Upper lobe of left lung (tissue), 6 donors: ENCODE measurements around the gene EXD3. TPM values are rescaled to one million over a fixed set of nuclear protein-coding genes. Genes with fewer than 3 reads are reported as not detected.

ENCODE experiments used
- ATAC-seq, 2 donors: fragments of 200-7000 bp; cut with Tn5 transposase; one replicate each; pipeline ENCODE4 v1.9.1; 2022; ENCODE audit warnings: mild to moderate bottlenecking in 2 of 2, moderate library complexity in 2 of 2; ENCODE audit not compliant: low FRiP score in 2 of 2
- DNase-seq, 2 donors: peaks; one replicate each; pipeline ENCODE4 v3.0.0-alpha.2; 2019 to 2020
- H3K27ac ChIP-seq, 4 donors: fragments of 200-600 bp; sonication (generic); one replicate each; pipeline ENCODE4 v1.5.1; 2016 to 2019
- H3K27me3 ChIP-seq, 4 donors: fragments of 200-600 bp; sonication (generic); one replicate each; pipeline ENCODE4 v1.5.1; 2017 to 2019
- H3K36me3 ChIP-seq, 4 donors: fragments of 200-600 bp; sonication (generic); one replicate each; pipeline ENCODE4 v1.5.1; 2016 to 2019
- H3K4me1 ChIP-seq, 4 donors: fragments of 200-600 bp; sonication (generic); one replicate each; pipeline ENCODE4 v1.5.1; 2018 to 2019
- H3K4me3 ChIP-seq, 4 donors: fragments of 200-600 bp; sonication (generic); one replicate each; pipeline ENCODE4 v1.5.1; 2017 to 2019; ENCODE audit warnings: mild to moderate bottlenecking in 2 of 4, moderate library complexity in 1 of 4
- H3K9me3 ChIP-seq, 4 donors: fragments of 200-600 bp; sonication (generic); one replicate each; pipeline ENCODE4 v1.5.1; 2018 to 2019
- EP300 ChIP-seq, 4 donors: sonication (generic); formaldehyde crosslinking; IDR thresholded peaks; one replicate each; pipeline ENCODE4 v1.5.1; 2017; ENCODE audit warnings: antibody characterized with exemption in 4 of 4, control low read depth in 2 of 4
- POLR2A ChIP-seq, 4 donors: fragments of 450-650 bp; IDR thresholded peaks; one replicate each; pipeline ENCODE4 v1.5.1; 2016 to 2017; ENCODE audit warnings: antibody characterized with exemption in 4 of 4, mild to moderate bottlenecking in 2 of 4
- POLR2AphosphoS5 ChIP-seq, 2 donors: sonication (generic); formaldehyde crosslinking; IDR thresholded peaks; one replicate each; pipeline ENCODE4 v1.5.1; 2017; ENCODE audit warnings: antibody characterized with exemption in 2 of 2
- WGBS, 2 donors: methylation state at CpG; one replicate each; pipeline ENCODE4 v1.1.5; 2017 to 2018; 5-methylcytosine and 5-hydroxymethylcytosine counted together
- total RNA-seq, 6 donors: library from RNA; depleted of rRNA in 4 of 6; stranded (reverse); fragments of >200 nt in 4 of 6; gene quantifications; one replicate each; pipeline versions ENCODE4 v1.1.0 to v1.2.1, GENCODE V29; 2016 to 2021
- TF ChIP-seq, protein P1 (sequence below), 6 experiments: fragments of 450-650 bp in 4 of 6; fragments of 200-600 bp in 2 of 6; sonication (generic) in 2 of 6; IDR thresholded peaks; one replicate each; pipeline ENCODE4 v1.5.1; 2016 to 2019; ENCODE audit warnings: antibody characterized with exemption in 6 of 6
- donor health status: DM: no; HTN: no; CAD: no; lungs with moderate emphysema.
- donor health status: DM: no; HTN: yes; CAD: no; lungs with severe emphysema.

The EXD3 gene
- total RNA-seq, 6 donors from 2014 or later, result 12.3 to 118 (median 24.8) TPM

DNA sequence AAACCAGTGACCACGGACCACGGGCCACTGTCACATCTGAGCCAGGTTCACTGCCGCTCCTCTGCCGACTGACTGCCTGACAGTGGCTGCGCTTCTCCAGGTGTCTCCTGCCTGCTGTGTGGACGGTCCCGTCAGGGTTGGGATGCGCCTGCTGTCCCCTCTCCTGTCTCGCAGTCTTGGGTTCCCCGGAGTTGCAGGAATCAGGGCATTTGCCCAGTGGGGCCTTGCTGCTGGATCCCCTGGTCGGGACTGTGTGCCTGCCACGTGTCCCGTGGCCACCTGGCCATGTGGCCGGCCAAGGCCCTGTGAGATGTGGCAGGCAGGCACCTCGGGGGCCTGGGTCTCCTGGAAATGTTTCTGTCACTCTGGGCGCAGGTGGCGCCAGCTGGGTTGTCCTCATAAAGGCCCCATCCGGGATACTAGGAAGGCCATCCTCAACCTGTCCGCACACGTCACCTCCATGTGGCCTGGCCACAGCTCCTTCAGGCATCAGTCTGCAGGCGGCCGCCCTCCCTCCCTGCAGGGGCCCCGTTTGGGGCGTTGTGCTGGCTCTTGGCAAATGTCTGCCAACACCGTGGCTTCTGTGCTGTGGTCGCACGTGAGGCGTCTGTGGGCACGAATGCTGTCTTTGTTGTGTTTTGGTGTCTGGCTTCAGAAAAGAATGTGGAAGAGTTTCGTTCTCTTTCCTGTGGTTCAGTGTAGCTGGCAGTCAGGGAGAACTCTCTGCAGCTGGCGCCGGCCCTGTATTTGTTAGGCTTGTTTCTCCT, 151.8 kb downstream of the EXD3 start:
- Histone ChIP-seq H3K4me1 (peaks cover 47 to 91% (median 64%) of the 10 kb centered on the region in 4 donors), H3K9me3 (no peaks in the 10 kb centered on the region), H3K27ac (peak overlapping the region in 2 of 4 donors; percentile 24 to 35), H3K27me3 (no peaks in the 10 kb centered on the region), H3K4me3 (no peak overlapping the region), H3K36me3 (peaks cover 8 to 53% (median 28%) of the 10 kb centered on the region in 4 donors)
- DNase-seq (peak in 1 of 2 donors; percentile 69), ATAC-seq (no peak)
- WGBS, 2 donors, result 68 to 78% methylated on average over 25 of the region's 32 CpGs
- TF ChIP-seq, protein P1, sequence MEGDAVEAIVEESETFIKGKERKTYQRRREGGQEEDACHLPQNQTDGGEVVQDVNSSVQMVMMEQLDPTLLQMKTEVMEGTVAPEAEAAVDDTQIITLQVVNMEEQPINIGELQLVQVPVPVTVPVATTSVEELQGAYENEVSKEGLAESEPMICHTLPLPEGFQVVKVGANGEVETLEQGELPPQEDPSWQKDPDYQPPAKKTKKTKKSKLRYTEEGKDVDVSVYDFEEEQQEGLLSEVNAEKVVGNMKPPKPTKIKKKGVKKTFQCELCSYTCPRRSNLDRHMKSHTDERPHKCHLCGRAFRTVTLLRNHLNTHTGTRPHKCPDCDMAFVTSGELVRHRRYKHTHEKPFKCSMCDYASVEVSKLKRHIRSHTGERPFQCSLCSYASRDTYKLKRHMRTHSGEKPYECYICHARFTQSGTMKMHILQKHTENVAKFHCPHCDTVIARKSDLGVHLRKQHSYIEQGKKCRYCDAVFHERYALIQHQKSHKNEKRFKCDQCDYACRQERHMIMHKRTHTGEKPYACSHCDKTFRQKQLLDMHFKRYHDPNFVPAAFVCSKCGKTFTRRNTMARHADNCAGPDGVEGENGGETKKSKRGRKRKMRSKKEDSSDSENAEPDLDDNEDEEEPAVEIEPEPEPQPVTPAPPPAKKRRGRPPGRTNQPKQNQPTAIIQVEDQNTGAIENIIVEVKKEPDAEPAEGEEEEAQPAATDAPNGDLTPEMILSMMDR (IDR thresholded peaks at IDR 0.05), result no peak
- TF ChIP-seq EP300 (IDR thresholded peaks at IDR 0.05), result no peak
- TF ChIP-seq POLR2A (IDR thresholded peaks at IDR 0.05), result no peak
- no peak for TF ChIP-seq POLR2AphosphoS5 (IDR thresholded peaks at IDR 0.05)

DNA sequence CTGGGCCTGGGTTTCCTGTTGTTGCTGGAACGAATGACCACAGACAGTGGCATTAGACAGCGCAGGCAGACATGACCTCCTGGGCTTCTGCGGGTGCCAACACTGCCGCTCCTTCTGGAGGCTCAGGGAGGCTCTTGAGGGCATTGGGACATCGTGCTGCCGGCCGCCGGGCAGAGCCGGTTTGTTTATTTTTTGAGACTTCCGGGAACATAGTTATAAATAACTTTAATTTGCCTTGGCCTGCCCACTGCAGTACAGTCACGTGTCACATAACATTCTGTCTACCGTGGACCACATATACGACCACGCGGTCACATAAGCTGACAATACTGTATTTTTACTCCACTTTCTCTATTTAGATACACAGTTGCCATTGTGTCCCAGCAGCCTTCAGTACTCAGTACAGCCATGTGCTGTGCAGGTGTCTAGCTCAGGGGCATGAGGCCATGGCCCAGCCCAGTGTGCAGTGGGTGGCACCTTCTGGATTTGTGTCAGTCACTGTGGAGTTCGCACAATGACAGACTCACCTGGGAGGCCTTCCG, 153.7 kb downstream of the EXD3 start:
- peak overlapping the region; percentile 70 to 85 (median 82) for H3K27ac ChIP-seq
- peak overlapping the region in 3 of 4 donors; percentile 2 to 31 (median 26) for H3K4me3 ChIP-seq
- H3K9me3 ChIP-seq, result no peaks in the 10 kb centered on the region
- ATAC-seq (peak; percentile 43 to 72), DNase-seq (peak; percentile 85 to 86)
- no peaks in the 10 kb centered on the region for H3K27me3 ChIP-seq
- peaks cover 12 to 68% (median 38%) of the 10 kb centered on the region in 4 donors for H3K36me3 ChIP-seq
- WGBS, 2 donors, result 36 to 51% methylated on average over 17 of the region's 17 CpGs
- peaks cover 39 to 73% (median 48%) of the 10 kb centered on the region in 4 donors for H3K4me1 ChIP-seq
- TF ChIP-seq EP300 (IDR thresholded peaks at IDR 0.05), result peak in 2 of 4 donors; percentile 44 to 59
- peak; percentile 60 to 76 for TF ChIP-seq POLR2AphosphoS5 (IDR thresholded peaks at IDR 0.05)
- TF ChIP-seq POLR2A (IDR thresholded peaks at IDR 0.05), result peak in 2 of 4 donors; percentile 36 to 47
- TF ChIP-seq, protein P1 (IDR thresholded peaks at IDR 0.05), result no peak

DNA sequence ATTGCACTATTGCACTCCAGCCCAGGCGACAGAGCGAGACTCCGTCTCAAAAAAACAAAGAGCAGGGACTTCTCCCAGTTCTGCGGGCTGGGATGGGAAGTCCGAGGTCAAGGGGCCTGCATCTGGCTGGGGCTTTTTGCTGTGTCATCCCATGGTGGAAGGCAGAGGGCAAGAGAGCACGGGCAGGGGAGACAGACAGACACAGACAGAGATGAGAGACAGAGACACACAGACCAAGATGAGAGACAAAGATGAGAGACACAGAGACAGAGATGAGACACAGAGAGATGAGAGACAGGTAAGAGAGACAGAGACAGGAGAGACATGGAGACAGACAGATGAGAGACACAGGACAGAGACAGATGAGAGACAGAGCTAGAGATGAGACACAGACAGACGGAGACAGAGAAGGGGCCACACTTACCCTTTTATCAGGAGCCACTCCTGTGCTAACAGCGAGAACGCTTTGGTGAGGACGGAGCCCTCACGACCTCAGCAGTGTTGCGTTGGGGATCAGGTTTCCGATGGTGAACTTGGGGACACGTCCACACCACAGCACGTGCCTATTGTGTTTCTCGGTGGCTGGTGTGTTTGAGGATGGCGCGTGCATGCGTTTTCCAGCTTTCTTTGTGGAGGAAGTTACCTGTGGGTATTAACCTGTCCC, 154.3 kb downstream of the EXD3 start:
- peaks cover 15 to 74% (median 44%) of the 10 kb centered on the region in 4 donors for H3K36me3 ChIP-seq
- H3K9me3 ChIP-seq, result no peaks in the 10 kb centered on the region
- H3K4me3 ChIP-seq, result peak overlapping the region in 3 of 4 donors; percentile 2 to 31 (median 26)
- H3K4me1 ChIP-seq, result peaks cover 39 to 67% (median 42%) of the 10 kb centered on the region in 4 donors
- TF ChIP-seq POLR2A (IDR thresholded peaks at IDR 0.05) (no peak), POLR2AphosphoS5 (IDR thresholded peaks at IDR 0.05) (no peak), EP300 (IDR thresholded peaks at IDR 0.05) (no peak)
- TF ChIP-seq, protein P1 (IDR thresholded peaks at IDR 0.05), result no peak
- 47 to 69% methylated on average over 12 to 19 of the region's 19 CpGs for WGBS, 2 donors
- no peaks in the 10 kb centered on the region for H3K27me3 ChIP-seq
- no peak for DNase-seq
- H3K27ac ChIP-seq, result peak overlapping the region; percentile 70 to 85 (median 82)
- no peak for ATAC-seq

DNA sequence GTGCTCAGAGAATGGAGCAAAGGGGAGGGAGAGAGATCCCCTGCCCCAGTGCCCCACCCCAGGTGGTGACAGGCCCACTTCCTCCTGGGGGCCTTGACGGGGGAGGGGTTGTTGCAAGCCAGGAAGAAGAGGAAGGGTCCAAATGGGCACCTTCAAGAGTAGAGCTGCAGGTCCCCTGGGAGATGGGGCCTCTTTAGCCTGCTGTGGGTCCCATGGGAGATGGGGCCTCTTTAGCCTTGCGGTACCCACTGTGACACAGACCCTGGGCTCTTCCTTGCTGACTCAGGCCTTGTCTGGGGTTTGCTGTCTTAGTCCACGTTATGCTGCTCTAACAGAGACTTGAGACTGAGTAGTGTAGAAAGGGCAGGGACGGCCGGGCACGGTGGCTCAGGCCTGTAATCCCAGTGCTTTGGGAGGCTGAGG, 155.0 kb downstream of the EXD3 start:
- peak overlapping the region; percentile 70 to 85 (median 82) for H3K27ac ChIP-seq
- DNase-seq, result no peak

More for the DNA sequence above, 155.0 kb downstream of the EXD3 start:
- H3K4me1 ChIP-seq, result peaks cover 37 to 60% (median 40%) of the 10 kb centered on the region in 4 donors
- no peaks in the 10 kb centered on the region for H3K9me3 ChIP-seq
- ATAC-seq, result no peak
- peaks cover 12 to 76% (median 46%) of the 10 kb centered on the region in 4 donors for H3K36me3 ChIP-seq
- no peaks in the 10 kb centered on the region for H3K27me3 ChIP-seq
- TF ChIP-seq POLR2AphosphoS5 (IDR thresholded peaks at IDR 0.05), result no peak
- TF ChIP-seq EP300 (IDR thresholded peaks at IDR 0.05), result no peak
- TF ChIP-seq, protein P1 (IDR thresholded peaks at IDR 0.05), result no peak
- no peak for TF ChIP-seq POLR2A (IDR thresholded peaks at IDR 0.05)
- WGBS, 2 donors, result 62 to 77% methylated on average over 3 to 6 of the region's 6 CpGs
- peak overlapping the region in 2 of 4 donors; percentile 26 to 31 for H3K4me3 ChIP-seq
